Hematopoietic multipotent progenitor cell treated with erythropoietin and hydrocortisone succinate and interleukin-3 and kit ligand, for 17 days (in vitro differentiated cells): ENCODE data around the gene LRCH4.
A peak's percentile ranks its signal among the peaks of the same experiment; 100 is the strongest.

Experiments used
- DNase-seq: peaks from one replicate; pipeline ENCODE4 v3.0.0-alpha.2; 2015; ENCODE audit warnings: low spot score

Gene LRCH4, protein sequence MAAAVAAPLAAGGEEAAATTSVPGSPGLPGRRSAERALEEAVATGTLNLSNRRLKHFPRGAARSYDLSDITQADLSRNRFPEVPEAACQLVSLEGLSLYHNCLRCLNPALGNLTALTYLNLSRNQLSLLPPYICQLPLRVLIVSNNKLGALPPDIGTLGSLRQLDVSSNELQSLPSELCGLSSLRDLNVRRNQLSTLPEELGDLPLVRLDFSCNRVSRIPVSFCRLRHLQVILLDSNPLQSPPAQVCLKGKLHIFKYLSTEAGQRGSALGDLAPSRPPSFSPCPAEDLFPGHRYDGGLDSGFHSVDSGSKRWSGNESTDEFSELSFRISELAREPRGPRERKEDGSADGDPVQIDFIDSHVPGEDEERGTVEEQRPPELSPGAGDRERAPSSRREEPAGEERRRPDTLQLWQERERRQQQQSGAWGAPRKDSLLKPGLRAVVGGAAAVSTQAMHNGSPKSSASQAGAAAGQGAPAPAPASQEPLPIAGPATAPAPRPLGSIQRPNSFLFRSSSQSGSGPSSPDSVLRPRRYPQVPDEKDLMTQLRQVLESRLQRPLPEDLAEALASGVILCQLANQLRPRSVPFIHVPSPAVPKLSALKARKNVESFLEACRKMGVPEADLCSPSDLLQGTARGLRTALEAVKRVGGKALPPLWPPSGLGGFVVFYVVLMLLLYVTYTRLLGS

DNA sequence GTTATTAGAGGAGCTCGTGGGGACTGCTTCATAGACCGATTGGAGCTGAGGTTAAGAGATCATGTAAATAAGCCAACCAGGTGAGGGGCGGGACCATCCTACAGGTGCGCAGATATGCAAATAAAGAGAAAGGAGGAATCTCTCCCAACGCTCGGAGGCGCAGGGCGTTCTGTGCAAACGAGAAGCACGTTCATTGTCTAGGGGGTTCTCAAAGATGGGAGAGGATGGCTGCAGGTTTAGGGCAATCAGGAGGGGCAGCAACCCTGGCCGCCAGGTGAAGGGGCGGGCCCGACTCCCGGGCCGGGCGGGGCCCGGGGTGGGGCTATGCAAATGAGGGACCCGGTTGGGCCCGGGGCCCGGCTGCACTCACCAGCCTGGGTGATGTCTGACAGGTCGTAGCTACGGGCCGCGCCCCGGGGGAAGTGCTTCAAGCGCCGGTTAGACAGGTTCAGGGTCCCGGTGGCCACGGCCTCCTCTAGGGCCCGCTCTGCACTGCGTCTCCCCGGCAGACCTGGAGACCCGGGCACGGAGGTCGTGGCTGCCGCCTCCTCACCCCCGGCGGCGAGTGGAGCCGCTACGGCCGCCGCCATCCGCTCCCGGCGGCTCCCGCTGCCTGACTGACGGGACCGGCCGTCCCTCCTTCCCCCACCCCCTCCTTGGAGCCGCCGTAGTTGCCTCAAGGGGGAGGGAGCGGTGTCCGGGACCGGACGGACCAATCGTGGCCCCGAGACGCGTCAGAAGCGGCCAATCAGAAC is at the start of gene LRCH4:
Gene LRCH4, minus strand, starts transcription at position 619 of the 755 bp plus-strand sequence. Its CDS starts 29 bp downstream, at position 590.
- peak; percentile 80 for DNase-seq

DNA sequence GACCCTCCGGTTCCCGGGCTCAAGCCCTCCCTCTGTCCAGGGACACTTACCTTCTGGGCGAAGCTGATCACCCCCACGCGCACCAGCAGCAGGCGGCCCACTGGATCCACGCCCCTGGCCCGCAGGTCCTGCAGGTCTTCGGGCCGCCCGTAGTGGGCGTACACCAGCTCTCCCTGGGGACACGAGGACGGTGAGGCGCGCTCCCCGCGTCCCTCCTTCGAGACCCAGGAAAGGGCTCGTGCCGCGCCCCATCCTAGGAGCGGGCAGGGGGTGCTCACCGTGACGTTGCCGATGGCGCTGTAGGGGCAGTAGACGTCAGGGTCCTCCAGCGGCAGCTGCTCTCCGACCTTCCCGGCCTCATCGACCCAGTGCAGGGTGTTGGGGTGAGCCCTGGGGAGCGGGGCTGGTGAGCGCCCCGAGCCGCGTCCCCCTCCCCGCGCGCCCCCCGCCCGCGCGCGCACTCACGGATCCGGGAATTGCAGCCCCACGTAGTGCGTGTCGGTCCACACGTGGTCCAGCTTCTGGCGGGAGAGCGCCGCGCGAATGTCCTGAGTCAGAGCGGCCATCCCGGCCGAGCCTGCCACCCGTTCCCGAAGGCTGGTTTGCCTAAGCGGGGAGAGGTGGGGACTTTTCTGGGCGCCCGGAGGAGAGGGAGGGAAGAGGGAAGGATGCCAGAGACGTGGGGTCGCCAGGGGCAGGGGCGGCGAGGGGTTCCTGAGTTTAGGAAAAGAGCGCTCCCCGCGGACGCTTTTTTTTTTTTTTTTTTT is 47.2 kb upstream of the LRCH4 start:
- DNase-seq = no peak

DNA sequence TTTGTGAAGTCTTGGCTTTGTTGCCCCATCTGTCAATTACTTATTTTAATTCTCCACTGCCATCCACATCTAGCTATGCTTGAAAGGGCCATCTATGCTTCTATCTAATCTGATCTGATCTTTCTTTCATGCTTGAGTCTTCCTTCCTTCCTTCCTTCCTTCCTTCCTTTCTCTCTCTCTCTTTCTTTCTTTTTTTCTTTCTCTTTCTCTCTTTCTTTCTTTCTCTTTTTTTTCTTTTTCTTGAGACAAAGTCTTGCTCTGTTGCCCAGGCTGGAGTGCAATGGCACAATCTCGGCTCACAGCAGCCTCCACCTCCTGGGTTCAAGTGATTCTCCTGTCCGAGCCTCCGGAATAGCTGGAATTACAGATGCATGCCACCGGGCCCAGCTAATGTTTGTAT is 44.1 kb upstream of the LRCH4 start:
- DNase-seq = no peak

DNA sequence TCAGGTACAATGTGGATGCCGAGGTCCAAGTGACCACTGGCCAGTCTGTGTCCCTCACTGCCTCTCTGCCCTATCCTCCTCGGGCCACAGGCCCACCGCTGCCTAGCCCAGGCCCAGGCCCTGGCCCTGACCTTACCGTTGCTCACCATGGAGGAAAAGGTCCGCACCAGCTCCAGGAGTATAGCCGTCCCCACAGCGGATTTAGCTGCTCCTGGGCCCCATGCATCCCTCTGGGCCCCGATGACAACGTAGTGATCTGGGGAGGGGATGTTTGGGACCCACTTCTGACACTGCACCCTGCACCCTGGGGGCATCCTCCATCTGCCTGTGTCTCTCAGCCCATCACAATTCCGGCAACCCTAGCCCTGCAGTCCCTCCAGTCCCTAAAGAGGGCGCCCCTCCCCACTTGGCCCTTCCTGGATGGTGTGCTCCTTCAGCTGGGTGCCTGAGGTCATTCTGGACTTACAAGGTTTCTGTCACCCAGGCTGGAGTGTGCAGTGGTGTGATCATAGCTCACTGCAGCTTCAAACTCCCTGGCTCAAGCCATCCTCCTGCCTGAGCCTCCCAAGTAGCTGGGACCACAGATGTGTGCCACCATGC is 43.3 kb upstream of the LRCH4 start:
- peak; percentile 28 for DNase-seq

DNA sequence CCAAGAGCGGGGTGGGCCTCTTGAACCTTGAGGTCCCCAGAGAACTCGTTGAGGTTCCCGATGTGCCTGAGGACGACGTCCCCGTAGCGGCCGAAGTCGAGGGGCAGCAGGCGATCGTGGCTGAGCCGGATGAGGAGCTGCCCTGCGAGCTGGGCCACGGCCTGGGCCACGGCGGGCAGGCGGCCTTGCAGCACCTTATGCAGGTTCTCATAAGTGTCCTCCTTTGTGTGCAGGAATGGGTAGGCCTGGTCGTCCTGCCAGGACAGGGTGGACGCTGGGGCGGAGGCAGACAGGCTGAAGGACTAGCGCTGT is 41.3 kb upstream of the LRCH4 start:
- DNase-seq = no peak

DNA sequence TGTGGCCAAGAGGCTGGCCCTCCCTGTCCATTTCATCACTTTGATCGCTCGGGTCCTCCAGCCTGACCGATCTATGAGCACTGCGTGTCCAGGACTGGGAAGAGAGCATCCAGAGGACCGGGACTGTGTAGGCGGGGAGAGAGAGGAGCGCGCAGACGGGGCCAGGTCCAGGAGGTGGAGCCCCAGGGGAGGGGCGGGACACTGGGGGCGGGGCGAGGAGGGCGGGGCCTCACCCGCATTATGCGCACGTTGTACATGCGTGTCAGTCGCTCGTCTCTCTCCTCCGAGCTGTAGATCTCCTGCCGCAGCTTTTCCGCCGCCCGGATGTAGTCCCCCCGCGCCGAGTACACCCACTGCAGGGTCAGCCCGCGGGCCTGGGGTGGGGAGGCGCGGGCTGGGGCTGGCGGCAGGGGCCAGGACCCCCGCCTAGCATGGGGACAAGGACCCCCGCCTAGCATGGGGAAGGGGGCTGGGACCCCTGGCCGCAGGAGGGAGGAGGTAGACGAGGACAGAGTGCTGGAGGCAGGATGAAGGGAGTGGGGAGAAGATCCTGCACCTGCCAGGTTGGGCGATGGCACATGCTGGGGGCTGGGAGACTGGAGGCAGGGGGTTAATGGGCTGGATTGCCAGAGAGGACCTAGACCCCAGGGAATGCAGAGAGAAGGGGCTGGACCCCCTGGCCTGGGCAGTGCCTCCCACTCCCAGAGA is 40.8 kb upstream of the LRCH4 start:
- DNase-seq = peak; percentile 65

DNA sequence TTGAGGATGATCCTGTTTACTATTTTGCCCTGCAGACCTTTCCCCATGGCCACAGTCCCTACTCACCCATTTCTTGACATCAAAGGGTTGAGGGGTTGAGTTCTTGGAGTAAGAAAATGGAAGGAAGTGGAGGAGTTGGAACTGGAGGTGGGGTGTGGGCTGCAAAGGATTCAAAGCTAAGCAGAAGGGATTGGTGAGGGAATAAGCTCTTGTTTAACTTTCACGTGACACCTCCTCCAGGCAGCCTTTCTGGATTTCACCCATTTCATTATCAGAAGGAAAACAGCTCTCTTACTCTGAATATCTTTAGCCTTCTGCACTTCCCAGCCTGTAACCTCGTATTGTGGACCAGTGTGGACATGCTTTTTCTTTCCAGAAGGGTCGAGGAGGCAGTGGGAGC is 40.1 kb upstream of the LRCH4 start:
- no peak for DNase-seq

DNA sequence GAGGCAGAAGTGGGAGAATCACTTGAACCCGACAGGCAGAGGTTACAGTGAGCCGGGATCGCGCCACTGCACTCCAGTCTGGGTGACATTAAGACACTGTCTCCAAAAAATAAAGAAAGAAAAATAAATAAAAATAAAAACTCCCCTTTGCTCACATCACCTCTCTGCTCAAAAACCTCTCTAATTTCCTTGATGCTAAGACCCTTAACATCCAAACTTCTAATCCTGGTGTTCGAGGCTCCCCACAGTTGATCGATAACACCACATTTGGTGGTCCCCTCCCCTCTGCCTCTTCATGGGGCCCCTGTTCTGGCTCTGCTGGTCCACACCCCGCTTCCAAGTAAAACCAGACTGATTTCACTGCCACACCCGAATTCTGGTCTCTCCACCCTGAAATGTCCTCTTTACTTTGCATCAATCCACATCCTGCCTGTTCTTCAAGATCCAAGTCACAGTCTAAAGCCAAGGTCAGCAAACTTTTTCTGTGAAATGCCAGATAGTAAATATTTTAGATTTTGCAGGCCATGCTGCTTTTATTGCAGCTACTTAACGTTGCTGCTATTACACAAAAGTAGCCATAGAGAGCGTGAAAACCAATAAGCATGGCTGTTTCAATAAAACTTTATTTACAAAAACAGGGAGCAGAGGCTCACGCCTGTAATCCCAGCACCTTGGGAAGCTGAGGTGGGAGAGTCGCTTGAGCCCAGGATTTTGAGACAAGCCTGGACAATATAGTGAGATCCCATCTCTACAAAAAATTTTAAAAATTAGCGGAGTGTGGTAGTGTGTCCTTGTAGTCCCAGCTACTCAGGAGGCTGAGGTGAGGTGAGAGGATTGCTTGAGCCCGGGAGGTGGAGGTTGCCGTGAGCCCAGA is 38.3 kb upstream of the LRCH4 start:
- DNase-seq = peak; percentile 24

DNA sequence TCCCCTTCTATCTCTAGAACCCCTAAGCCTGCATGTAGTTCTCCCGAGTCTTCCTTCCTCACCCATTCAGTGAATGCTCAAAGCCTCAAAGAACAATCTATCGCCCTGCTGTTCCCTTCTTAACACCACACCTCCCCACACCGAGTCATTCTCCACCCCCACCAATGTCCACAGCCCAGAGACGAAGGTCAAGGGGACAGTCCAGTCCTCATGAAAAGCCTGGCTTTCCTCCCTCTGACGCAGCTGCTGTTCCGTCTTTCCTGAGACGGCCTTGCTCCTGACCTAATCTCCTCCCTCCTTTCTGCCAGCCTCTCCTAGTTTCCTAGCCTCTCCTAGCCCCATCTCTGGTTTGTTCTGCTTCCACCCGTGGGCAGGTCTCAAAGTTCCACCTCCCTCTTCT is 35.6 kb upstream of the LRCH4 start:
- DNase-seq = no peak

DNA sequence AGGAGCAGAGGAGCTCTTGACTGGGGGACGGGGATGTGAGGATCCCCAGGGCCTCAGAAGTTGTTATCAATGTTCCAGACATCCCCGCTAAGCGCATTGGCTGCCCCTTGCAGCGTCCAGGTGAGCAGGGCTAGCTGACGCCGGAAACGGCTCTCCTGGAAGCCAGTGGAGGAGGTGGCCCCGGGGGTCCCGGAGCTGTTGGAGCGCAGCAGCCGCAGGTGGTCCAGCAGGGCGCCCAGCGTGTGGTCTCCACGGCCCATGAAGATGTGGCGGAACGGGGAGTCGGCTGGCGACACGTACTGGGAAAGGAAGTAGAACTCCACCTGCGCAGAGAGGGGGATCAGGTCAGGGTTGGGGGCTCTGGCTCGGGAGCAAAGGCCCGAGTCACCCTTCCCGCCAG is 34.9 kb upstream of the LRCH4 start:
- no peak for DNase-seq

DNA sequence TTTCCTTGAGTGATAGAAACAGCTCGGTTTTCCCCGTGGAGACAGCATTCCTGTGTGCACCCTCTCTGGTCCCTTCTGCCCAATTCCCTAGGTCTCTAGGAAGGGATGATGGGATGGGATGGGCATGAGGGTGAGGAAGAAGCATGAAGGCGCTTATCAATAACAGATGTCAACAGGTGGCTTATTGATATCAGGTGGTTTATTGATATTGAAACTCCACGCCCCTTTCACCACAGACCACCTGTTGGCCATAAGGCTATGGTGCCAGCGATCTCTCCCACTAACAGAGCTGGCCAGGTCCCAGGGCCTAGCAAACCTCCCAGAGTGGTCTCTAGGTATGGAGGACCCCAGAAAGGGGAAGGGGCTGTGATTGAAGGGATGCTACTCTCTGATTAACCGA is 34.3 kb upstream of the LRCH4 start:
- DNase-seq = no peak

DNA sequence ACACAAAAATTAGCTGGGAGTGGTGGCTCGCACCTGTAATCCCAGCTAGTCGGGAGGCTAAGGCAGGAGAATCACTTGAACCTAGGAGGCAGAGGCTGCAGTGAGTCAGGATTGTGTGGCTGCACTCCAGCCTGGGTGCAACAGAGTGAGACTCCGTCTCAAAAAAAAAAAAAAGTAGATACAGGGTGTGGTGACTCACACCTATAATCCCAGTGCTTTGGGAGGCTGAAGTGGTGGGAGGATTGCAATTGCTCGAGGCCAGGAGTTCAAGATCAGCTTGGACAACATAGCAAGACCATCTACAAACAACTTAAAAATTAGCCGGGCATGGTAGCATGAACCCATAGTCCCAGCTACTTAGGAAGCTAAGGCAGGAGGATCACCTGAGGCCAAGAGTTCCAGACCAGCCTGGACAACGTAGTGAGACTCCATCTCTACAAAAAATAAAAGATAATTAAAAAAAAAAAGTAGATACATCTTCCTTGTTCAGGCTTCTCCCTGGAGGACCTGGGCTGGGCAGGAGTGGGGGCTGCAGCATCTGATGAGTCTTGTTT is 28.5 kb upstream of the LRCH4 start:
- DNase-seq = no peak

DNA sequence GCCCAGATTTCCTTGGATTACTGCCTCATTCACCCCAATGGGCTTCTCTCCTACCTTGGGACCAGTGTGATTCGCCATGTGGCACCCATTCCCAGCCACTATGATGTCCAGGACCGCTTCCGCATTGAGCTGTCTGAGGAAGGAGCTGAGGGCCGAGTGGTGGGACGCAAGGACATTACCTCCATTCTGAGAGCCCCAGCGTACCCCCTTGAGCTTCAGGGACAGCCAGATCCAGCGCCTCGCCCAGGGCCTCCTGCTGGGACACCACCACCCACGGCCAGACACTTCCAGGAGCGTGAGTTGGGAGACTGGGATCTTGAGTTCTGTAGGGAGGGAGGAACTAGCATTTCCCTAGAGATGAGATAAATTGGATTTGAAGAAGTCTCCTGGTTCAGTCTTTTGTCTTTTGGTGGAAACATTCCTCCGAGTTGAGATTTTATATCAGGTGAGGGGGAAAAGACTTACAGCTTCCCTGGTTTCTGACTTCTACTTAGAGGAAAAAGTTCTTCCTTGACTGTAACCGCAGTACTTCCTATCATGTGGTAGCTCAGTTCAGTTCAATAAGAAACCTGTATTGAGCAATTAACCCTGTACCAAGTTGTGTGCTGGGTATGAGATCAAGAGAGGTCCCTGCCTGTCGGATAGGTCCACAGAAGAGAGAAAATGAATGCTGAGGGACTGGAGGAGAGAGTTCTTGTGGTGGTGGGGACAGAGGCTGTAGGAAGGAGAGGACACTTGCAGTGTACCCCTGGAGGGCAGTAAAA is 27.7 kb upstream of the LRCH4 start:
- DNase-seq = no peak

DNA sequence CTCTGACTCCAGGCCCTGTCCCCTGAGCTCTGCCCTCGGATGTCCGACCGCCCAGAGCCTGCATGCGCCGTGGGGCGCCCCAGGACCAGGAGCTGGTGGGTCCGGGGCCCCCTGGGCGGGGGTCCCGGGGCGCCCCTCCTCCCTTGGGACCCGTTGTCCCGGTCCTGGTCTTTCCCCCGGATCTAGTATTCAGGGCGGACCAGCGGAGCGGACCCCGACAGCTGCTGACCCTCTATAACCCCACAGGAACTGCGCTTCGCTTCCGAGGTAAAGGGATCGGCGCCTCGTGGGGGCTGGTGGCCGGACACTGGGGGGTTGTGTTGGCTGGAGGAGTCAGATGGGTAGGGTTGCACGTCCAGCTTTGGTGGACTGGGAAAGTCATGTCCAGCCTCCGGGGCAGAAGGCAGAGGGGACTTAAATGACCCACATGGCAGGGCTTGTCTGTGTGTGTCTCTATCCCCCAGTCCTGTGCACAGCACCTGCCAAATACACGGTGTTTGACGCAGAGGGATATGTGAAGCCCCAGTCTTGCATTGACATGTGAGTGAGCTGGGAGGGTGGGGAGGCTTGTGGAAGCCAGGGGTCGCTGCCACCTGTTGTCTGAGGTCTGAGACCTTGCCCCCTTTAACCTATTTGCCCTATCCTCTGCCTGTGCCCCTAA is 26.9 kb upstream of the LRCH4 start:
- DNase-seq = no peak

DNA sequence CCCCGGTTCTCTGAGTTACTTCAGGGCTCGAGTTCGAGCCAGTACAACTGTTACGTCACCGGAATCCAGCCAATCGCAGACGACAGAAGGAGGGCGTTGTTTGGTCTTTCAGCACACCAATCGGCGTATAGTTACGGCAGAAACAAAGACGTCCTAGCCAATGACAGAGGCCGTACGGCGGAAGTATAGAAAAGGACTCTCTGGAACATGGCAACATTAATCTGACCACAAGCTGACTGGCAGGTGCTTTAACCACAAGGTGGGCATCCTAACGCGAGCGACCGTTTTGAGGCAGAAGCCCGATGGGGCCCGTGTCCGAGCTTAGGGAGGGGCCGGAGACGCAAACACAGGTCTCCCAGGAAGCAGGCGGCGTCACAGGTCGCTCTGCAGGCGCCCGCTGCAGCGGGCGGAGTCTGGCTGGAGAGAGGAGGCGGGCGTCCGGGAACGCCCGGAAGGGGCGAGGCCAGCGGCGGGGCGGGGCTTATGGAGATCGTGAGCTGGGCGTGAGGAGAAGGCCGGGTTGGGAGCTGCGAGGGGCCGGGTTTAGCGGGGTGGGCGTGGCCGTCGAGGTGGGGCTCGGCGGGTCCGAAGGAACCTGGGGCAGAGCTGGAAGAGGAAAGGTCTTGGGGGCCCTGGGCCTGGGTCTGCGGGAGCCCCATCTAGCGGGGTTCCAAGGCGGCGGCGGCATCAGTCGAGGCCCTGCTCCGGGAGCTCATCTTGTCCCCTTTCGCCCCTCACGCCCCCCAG is 26.2 kb upstream of the LRCH4 start, which contains the start of gene MOSPD3:
Gene MOSPD3, plus strand, starts transcription at position 558 of the 747 bp plus-strand sequence. CDS start 252 bp downstream, outside the sequence.
- DNase-seq = peak; percentile 99

DNA sequence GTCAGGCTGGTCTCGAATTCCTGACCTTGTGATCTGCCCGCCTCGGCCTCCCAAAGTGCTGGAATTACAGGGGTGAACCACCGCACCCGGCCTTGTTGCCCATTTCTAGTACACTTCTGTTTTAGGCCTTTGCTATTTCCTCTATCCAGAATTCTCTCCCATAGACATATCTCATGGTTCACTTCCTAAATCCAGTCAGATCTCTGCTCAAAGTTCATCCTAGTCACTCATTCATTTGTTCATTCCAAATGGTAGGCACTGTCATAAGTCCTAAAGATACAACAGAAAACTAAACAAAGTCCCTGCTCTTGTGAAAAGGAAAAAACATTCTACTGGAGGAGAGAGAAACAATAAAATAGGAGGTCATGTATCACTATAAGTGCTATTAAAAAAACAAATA is 24.0 kb upstream of the LRCH4 start:
- no peak for DNase-seq

DNA sequence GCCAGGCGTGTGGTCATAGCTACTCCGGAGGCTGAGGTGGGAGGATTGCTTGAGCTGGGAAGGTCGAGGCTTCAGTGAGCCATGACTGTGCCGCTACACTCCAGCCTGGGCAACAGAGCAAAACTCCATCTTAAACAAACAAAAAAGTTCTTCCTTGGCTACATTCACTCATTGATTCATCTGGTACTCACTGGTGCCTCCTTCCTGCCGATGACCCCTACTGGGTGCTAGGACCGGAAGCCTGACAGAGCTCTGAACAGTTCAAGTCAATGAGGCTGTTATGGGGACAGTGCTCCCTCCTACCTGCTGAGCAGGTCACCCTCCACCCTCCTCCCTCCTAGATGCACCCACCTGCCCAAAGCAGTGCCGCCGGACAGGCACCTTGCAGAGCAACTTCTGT is 21.2 kb upstream of the LRCH4 start:
- no peak for DNase-seq

DNA sequence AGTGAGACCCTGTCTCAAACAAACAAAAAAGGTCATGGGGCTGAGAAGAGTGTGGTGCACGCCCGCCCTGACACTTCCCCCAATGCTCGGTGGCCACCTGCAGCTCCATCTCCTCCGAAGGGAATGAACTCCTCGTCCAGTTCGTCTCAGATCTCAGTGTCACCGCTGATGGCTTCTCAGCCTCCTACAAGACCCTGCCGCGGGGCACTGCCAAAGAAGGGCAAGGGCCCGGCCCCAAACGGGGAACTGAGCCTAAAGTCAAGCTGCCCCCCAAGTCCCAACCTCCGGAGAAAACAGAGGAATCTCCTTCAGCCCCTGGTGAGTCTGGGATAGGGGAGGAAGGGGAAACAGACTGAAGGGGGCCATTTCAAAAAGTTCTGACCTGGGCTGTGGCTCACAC is 20.4 kb upstream of the LRCH4 start:
- no peak for DNase-seq
